HG03025 (cell line): ENCODE measurements around the gene MTHFS.

Experiments used
- ATAC-seq: cut with Tn5 transposase; IDR thresholded peaks from one replicate; pipeline ENCODE4 v1.9.1; 2021; ENCODE audit warnings: mild to moderate bottlenecking, moderate library complexity; ENCODE audit not compliant: unreplicated experiment, low FRiP score

Gene MTHFS

DNA sequence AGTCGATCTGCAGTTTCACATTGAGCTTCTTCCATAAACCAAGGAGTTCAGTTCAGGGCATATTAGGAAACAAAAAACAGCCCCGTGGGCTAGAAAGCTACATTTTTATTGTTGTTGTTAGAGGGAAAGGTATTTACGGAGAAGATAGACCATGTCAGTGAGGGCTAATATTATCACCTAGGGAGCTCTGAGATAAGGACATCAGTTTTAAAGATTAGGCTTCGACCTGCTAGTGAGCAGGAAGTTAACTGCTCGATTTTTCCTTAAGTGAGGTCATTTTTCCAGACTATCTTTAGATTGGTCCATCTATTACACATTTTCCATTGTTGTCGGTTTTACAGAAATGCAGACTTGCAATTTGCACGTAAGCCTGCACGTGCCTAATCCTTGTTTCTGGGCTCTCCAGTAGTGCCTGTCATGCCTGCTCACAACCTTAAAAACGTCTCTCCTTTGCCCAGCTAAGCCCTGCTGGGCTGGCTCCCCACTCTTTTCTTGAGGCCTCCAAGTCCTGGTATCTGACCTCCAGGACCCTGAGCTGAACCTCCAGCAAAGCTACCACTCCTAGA is 72.6 kb downstream of the MTHFS start:
- no peak for ATAC-seq

DNA sequence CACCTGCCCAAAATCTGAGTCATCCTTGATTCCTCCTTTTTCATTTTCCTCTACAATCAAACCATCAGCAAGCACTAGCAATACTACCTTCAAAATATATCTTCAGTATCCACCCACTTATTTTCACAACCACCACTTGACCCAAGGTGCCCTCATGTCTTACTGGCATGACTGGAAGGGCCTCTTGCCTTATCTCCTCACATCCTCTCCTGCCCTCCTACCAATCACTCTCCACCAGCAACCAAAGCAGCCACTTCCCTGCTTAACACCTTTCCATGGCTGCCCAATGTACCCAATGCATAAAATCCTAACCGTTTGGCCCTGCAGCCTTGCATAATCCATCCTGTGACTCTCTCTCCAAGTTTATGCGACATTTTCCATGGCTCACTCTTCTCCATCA is 76.0 kb downstream of the MTHFS start:
- ATAC-seq, result no peak

DNA sequence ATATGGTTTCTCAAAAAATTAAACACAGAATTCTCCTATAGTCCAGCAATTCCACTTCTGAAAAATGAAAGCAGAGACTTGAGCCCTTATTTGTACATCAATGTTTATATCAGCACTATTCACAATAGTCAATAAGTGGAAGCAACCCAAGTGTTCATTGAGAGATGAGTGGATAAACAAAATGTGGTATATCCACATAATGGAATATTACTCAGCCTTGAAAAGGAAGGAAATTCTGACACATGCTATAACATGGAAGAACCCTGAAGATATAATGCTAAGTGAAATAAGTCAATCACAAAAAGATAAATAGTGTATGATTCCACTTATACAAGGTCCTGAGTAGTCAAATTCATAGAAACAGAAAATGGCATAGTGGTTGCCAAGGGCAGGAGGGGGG is 76.6 kb downstream of the MTHFS start:
- ATAC-seq, result no peak

DNA sequence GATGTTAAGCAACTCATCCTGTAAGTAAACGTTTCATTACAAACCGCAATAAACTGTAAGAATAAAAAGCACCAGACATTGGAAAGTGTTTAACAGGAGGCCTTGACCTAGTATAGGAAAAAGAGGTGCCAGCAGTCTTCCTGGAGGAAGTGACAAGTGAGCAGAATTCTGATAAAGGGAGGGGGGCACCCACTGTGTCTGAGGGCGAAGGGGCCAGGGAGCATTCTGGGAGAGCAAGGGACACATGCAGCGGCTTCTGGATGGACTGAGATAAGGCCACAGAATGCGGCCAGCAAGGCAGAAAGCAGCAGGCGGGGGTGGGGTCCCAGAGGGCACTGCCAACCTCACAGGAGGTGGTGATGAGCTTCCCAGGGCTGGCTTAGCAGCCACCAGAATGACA is 80.2 kb downstream of the MTHFS start:
- no peak for ATAC-seq

DNA sequence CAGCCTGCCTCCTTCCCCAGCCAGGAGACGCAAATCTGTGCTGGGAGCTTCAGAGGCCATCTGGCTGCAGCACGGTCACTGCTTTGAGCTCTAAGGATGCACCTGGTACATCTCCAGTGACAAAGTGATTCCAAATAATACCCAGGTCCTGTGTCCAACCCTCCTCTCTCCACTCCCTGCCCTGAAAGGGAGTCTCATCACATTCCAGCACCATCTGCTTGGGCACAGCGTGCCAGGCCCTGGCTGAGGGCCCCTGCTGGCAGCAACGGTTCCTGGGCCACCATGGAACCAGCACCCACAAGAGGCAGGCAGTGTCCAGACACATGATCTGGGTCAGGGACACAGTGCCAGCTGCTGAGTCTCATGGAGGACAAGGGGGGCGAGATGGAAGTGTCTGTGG is 81.3 kb downstream of the MTHFS start:
- ATAC-seq, result no peak

DNA sequence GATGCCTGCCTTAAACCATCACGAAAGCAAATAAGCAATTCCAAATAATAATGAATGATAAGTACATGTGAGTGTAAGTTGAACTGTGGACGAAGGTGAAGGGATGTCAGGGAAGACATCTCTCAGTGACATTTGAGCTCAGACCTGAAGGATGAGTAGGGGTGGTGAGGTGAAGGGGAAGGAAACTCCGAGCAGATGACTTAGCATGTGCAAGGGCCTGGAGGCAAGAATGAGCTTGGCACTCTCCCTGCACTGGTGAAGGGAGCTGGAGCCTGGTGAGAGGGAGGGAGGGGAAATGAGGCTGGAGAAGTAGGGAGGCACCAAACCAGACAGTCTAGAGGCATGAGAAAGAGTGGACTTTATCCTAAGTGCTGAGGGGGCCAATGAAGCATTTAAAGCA is 84.3 kb downstream of the MTHFS start:
- ATAC-seq, result no peak

DNA sequence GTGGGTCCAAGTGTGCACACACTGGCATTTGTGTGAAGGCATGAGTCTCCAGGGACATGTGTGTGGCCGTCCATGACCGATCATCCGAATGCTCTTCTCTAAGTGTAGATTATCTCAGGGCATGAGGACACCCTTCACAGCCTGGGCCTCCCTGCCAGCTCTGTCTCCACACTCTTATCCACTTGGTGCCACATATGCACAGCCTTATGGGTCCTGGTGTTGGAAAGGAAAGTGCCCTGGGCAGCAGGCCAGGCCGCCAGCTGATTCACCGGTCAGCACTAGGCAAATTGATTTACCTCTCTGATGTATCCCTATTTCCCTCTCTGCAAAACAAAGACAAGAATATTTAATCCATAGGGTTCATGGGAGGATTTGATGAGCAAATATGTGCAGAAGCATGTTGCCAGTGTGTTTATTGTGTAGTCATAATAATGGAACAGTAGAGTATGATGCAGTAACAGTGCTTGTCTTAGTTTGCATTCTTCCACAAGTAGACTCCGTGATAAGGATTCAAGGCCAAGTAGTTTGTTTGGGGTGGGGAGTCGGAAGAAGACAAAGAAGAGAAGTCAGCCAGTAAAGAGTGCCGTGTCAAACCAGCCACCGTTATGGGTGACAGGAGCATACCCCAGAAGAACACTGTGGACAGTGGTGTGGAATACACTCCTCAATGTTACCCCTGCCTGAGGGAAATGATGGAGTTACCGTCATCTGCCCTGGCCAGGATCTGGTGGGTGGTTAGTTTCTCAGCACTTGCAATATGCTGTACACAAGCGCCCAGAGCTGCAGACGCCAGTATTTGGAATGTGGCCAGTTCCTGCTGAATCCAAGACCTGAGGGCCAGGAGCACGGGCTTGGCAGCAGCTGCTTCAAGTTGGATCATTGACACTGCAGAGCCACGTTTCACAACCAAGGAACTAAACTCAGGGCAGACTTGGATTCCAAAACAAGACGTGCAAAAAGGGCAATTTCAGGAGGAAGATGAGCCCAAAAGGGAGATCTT is 85.1 kb downstream of the MTHFS start:
- ATAC-seq, result no peak

DNA sequence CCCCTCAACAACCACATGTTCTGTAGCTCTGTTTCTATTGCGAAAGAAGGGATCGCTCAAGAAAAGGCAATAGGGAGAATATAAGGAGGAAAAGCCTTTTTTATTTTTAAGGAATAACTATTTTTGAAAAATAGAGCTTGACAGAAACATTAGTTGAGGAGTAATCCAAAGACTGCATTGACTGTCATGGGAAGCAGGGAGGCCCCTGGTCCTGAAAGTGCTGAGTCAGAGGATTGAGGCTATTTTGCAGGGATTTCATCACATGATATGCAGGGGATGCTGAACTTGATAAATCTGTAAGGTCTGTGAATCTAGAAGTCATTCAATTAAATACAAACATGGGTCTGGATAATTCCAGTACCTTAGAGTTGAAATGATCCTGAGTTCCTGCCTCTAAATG is 92.0 kb downstream of the MTHFS start:
- ATAC-seq, result no peak

DNA sequence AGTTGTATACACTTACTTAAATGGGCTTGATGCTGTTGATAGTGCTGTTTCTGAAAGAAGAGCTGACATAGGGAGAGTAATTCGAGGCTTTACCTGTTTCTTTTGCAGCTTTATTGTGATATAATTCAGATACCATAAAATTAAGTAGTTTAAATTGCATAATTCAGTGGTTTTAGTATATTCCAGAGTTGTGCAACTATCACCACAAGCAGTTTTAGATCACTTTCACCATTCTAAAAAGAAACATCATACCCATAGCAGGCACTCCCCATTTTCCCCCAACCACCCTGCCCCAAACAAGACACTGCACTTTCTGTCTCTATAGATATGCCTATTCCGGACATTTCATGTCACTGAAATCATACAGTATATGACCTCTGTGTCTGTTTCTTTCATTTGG is 98.5 kb downstream of the MTHFS start:
- ATAC-seq, result no peak
